GM23338 (cell line): Measurements from ENCODE around the gene NUTF2. TPM values are rescaled to one million over a fixed set of nuclear protein-coding genes. Genes with fewer than 3 reads are reported as not detected.
A peak's percentile ranks its signal among the peaks of the same experiment; 100 is the strongest.

Experiments
- ATAC-seq: fragments of 200-7000 bp; cut with Tn5 transposase; 3 replicates; pipeline ENCODE4 v1.9.1; 2020
- DNase-seq: peaks from one replicate; pipeline ENCODE4 v3.0.0-alpha.2; 2015; ENCODE audit warnings: low spot score
- H2AFZ ChIP-seq: fragments of 200-600 bp; sonication (generic); 2 replicates; pipeline ENCODE4 v1.8.0; 2016; ENCODE audit warnings: antibody characterized with exemption, mild to moderate bottlenecking, moderate library complexity
- H3F3A ChIP-seq: fragments of 200-600 bp; sonication (generic); replicated peaks from 2 replicates; pipeline ENCODE4 v1.8.0; 2017; ENCODE audit warnings: antibody characterized with exemption, mixed run types, low read depth
- H3K27ac ChIP-seq: fragments of 200-600 bp; sonication (generic); 2 replicates; pipeline ENCODE4 v1.6.1; 2016; ENCODE audit warnings: low read depth
- H3K27me3 ChIP-seq: fragments of 200-600 bp; sonication (generic); 2 replicates; pipeline ENCODE4 v1.8.0; 2016; ENCODE audit warnings: mild to moderate bottlenecking, mixed run types, moderate library complexity; ENCODE audit not compliant: insufficient read depth
- H3K36me3 ChIP-seq: fragments of 200-600 bp; sonication (generic); 2 replicates; pipeline ENCODE4 v1.8.0; 2016; ENCODE audit warnings: mild to moderate bottlenecking; ENCODE audit not compliant: insufficient read depth
- H3K4me1 ChIP-seq: fragments of 200-600 bp; sonication (generic); 2 replicates; pipeline ENCODE4 v1.8.0; 2016; ENCODE audit warnings: mild to moderate bottlenecking, moderate library complexity; ENCODE audit not compliant: insufficient read depth
- H3K4me2 ChIP-seq: fragments of 200-600 bp; sonication (generic); 2 replicates; pipeline ENCODE4 v1.7.1; 2017; ENCODE audit warnings: mixed run types
- H3K4me3 ChIP-seq: fragments of 200-600 bp; sonication (generic); 2 replicates; pipeline ENCODE4 v1.6.1; 2016; ENCODE audit warnings: mixed run types
- H3K79me2 ChIP-seq: fragments of 200-600 bp; sonication (generic); replicated peaks from 2 replicates; pipeline ENCODE4 v1.8.0; 2017; ENCODE audit warnings: mild to moderate bottlenecking; ENCODE audit not compliant: insufficient read depth
- H3K9me2 ChIP-seq: fragments of 200-600 bp; sonication (generic); 2 replicates; pipeline ENCODE4 v1.8.0; 2017; ENCODE audit not compliant: insufficient read depth
- H4K20me1 ChIP-seq: fragments of 200-600 bp; sonication (generic); replicated peaks from 2 replicates; pipeline ENCODE4 v1.8.0; 2017; ENCODE audit warnings: mild to moderate bottlenecking; ENCODE audit not compliant: insufficient read depth
- H3K27ac Mint-ChIP-seq: 2 replicates; pipeline ENCODE4 v1.8.0; 2020; ENCODE audit warnings: inconsistent platforms, mild to moderate bottlenecking, moderate library complexity, mixed read lengths
- H3K27me3 Mint-ChIP-seq: 3 replicates; pipeline ENCODE4 v1.8.0; 2022; ENCODE audit warnings: low read depth, mild to moderate bottlenecking, moderate library complexity, mixed read lengths, inconsistent platforms; ENCODE audit not compliant: insufficient read depth, poor library complexity
- H3K36me3 Mint-ChIP-seq: 3 replicates; pipeline ENCODE4 v1.8.0; 2021; ENCODE audit warnings: low read depth, mild to moderate bottlenecking, inconsistent platforms, moderate library complexity, mixed read lengths
- H3K4me1 Mint-ChIP-seq: 3 replicates; pipeline ENCODE4 v1.8.0; 2020; ENCODE audit warnings: mild to moderate bottlenecking, inconsistent platforms, mixed read lengths
- H3K4me3 Mint-ChIP-seq: 3 replicates; pipeline ENCODE4 v1.8.0; 2021; ENCODE audit warnings: moderate library complexity, mild to moderate bottlenecking, inconsistent platforms, mixed read lengths
- H3K9me3 Mint-ChIP-seq: 3 replicates; pipeline ENCODE4 v1.8.0; 2020; ENCODE audit warnings: moderate library complexity, mild to moderate bottlenecking, inconsistent platforms, mixed read lengths
- CTCF ChIP-seq, 2 experiments: fragments of 200-600 bp in 1 of 2; sonication (generic) in 1 of 2; conservative IDR thresholded peaks; 2 replicates each; pipeline versions ENCODE4 v1.5.1 to v1.6.1; 2016 to 2017; ENCODE audit warnings: antibody characterized with exemption in 2 of 2, low read depth in 2 of 2, mild to moderate bottlenecking in 2 of 2, moderate library complexity in 1 of 2
- EZH2 ChIP-seq: fragments of 200-600 bp; sonication (generic); IDR thresholded peaks from one replicate; pipeline ENCODE4 v1.8.0; 2017; ENCODE audit warnings: antibody characterized with exemption, mild to moderate bottlenecking, low read depth; ENCODE audit not compliant: unreplicated experiment
- EZH2phosphoT487 ChIP-seq: fragments of 200-600 bp; sonication (generic); IDR thresholded peaks from one replicate; pipeline ENCODE4 v1.8.1; 2018; ENCODE audit warnings: antibody characterized with exemption; ENCODE audit not compliant: unreplicated experiment
- NANOG ChIP-seq: IDR thresholded peaks from 2 replicates; pipeline ENCODE4 v1.6.1; 2016; ENCODE audit warnings: antibody characterized with exemption, borderline replicate concordance
- POLR2AphosphoS5 ChIP-seq: IDR thresholded peaks from 2 replicates; pipeline ENCODE4 v1.6.1; 2016; ENCODE audit warnings: antibody characterized with exemption, low read depth
- STAT1 ChIP-seq: IDR thresholded peaks from one replicate; pipeline ENCODE4 v1.6.1; 2016; ENCODE audit warnings: antibody characterized with exemption; ENCODE audit not compliant: unreplicated experiment
- ZNF462 ChIP-seq: fragments of 250-450 bp; sonication (Bioruptor Pico); IDR thresholded peaks from 2 replicates; pipeline ENCODE4 v1.5.0; 2020; ENCODE audit warnings: mild to moderate bottlenecking, moderate library complexity
- polyA plus RNA-seq: library from polyadenylated mRNA; unstranded; fragments of >200 nt; fragmentation: Nextera tagmentation; extraction: Ambion mirVana; gene quantifications from 2 replicates; pipeline ENCODE4 v1.2.1, GENCODE V29; 2016
- total RNA-seq: library from RNA; depleted of rRNA; stranded (reverse); fragments of >200 nt; shearing (Covaris generic); gene quantifications from 2 replicates; pipeline ENCODE4 v1.2.3, GENCODE V29; 2014
- TF ChIP-seq, protein P1 (sequence below): IDR thresholded peaks from 2 replicates; pipeline ENCODE4 v1.6.1; 2016; ENCODE audit warnings: antibody characterized with exemption

The NUTF2 gene
- total and polyA plus RNA-seq, 2 experiments from 2014 or later, result 321 to 391 TPM

GRCh38 chr16:67803894-67804293 is 42.8 kb upstream of the NUTF2 start (continued):
- TF ChIP-seq ZNF462 (CRISPR knock-in tag), result no peak
- no peak for TF ChIP-seq POLR2AphosphoS5
- no peak for TF ChIP-seq STAT1
- no peak for TF ChIP-seq NANOG

DNA sequence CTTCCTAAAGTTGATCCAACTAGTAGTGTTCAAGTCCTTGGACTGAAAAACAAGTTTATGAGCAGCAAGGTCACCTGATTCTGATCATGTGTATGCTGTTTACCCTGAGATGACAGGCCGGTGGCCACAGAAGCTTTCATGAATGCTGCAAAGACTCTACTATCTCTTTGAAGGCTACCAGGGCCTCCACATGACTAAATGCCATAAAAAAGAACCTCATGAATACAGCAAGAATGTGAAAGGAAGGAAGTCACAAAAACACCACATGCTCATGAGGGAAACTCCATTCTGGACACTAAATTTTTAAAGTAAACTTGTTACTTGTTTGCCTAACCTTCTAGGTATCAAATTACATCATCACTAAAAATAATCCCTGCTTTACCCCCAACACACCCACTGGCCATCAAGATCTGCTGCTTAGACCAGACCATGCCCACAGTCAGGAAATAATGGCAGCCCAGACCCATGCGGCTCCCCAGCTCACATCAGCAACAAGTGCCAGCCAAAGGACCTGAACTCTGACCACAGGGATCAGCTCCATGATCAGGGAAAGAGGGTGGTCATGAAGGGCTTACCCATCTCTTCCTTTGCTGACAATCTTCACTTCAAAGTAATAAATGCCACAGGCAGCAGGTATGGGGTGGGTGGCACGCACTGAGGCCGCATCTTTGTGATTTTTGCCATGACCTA is 41.7 kb upstream of the NUTF2 start:
- H3K36me3 Mint-ChIP-seq, result peaks cover 35% of the 10 kb centered on the region
- Histone ChIP-seq H3K36me3 (peaks cover 7% of the 10 kb centered on the region; the same call in 1 of the 2 replicates), H2AFZ (no peak overlapping the region), H3K4me2 (peak overlapping the region; percentile 85), H3K79me2 (peaks cover 49% of the 10 kb centered on the region), H4K20me1 (peaks cover 14% of the 10 kb centered on the region; the same call in 1 of the 2 replicates), H3K27me3 (no peaks in the 10 kb centered on the region), H3F3A (peaks cover 6% of the 10 kb centered on the region; the same call in 1 of the 2 replicates), H3K9me2 (no peaks in the 10 kb centered on the region), H3K27ac (no peak overlapping the region), H3K4me1 (peaks cover 8% of the 10 kb centered on the region), H3K4me3 (peak overlapping the region; percentile 86)
- peak overlapping the region; percentile 85; the same call in 1 of the 2 replicates for H3K27ac Mint-ChIP-seq
- H3K4me1 Mint-ChIP-seq, result peaks cover 9% of the 10 kb centered on the region
- no peaks in the 10 kb centered on the region; the same call in 2 of the 3 replicates for H3K9me3 Mint-ChIP-seq
- ATAC-seq, result no peak
- DNase-seq, result no peak
- H3K27me3 Mint-ChIP-seq, result no peaks in the 10 kb centered on the region
- peak overlapping the region; percentile 93 for H3K4me3 Mint-ChIP-seq
- no peak for TF ChIP-seq CTCF (conservative IDR thresholded peaks at IDR 0.05; ENCODE audit: low read depth in 2 of 2)
- TF ChIP-seq, protein P1, sequence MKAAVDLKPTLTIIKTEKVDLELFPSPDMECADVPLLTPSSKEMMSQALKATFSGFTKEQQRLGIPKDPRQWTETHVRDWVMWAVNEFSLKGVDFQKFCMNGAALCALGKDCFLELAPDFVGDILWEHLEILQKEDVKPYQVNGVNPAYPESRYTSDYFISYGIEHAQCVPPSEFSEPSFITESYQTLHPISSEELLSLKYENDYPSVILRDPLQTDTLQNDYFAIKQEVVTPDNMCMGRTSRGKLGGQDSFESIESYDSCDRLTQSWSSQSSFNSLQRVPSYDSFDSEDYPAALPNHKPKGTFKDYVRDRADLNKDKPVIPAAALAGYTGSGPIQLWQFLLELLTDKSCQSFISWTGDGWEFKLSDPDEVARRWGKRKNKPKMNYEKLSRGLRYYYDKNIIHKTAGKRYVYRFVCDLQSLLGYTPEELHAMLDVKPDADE, result no peak
- no peak for TF ChIP-seq EZH2phosphoT487
- TF ChIP-seq EZH2, result no peak
- no peak for TF ChIP-seq STAT1
